AG04449 (cell line): Measurements from ENCODE around the gene PYGB.

Experiments used
- CTCF ChIA-PET: fragments of 350-600 bp; formaldehyde crosslinking; extraction: SDS; loops from one replicate; lab custom pipeline; 2021; ENCODE audit warnings: antibody characterized with exemption; lab: Yijun Ruan, JAX
- POLR2A ChIA-PET: fragments of 400-600, 350-600 bp; formaldehyde crosslinking; extraction: SDS; loops from one replicate; lab custom pipeline; 2020; ENCODE audit warnings: antibody characterized with exemption, inconsistent platforms; lab: Yijun Ruan, JAX
- DNase-seq: peaks from one replicate; pipeline ENCODE4 v3.0.0-alpha.2; 2010; ENCODE audit warnings: low read depth, low spot score
- H3K4me3 ChIP-seq: 2 replicates; pipeline ENCODE4 v1.5.1; 2011; ENCODE audit warnings: low read depth, mild to moderate bottlenecking, control low read depth, low read length
- TF ChIP-seq, protein P1 (sequence below): IDR thresholded peaks from one replicate; pipeline ENCODE4 v1.5.1; 2011; ENCODE audit warnings: mild to moderate bottlenecking, moderate library complexity, low read length, control low read depth, inconsistent platforms; ENCODE audit not compliant: insufficient read depth; ENCODE audit errors: missing control alignments

Gene PYGB

DNA sequence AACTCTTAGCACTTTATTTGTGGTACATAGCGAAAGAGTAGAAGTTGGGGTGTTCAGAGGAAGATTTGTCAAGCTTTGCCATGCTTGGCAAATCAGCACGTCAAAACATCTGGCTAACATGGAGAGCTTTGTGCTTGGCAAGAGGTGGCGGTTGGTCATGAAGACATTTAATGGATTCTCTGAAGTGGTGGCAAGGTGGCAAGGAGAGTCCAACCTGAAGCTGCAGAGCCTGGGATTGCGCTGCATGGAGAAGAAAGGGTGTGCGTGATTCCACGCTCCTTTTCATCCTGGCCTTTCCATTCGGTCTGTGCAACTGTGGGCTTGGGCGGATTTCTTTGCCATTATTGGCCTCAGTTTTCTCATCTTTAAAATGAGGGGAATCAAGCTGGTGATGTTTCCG lies 3.1 kb downstream of the PYGB start:
- ChIA-PET CTCF (interaction anchor here (0.8 to 1.6 kb wide), 5 partner anchors 7 to 253 kb away, joined by 3 to 5 read pairs (median 3); no protein-coding TSS in a partner anchor), POLR2A (no interaction called here)
- no peak overlapping the region for H3K4me3 ChIP-seq
- TF ChIP-seq, protein P1, sequence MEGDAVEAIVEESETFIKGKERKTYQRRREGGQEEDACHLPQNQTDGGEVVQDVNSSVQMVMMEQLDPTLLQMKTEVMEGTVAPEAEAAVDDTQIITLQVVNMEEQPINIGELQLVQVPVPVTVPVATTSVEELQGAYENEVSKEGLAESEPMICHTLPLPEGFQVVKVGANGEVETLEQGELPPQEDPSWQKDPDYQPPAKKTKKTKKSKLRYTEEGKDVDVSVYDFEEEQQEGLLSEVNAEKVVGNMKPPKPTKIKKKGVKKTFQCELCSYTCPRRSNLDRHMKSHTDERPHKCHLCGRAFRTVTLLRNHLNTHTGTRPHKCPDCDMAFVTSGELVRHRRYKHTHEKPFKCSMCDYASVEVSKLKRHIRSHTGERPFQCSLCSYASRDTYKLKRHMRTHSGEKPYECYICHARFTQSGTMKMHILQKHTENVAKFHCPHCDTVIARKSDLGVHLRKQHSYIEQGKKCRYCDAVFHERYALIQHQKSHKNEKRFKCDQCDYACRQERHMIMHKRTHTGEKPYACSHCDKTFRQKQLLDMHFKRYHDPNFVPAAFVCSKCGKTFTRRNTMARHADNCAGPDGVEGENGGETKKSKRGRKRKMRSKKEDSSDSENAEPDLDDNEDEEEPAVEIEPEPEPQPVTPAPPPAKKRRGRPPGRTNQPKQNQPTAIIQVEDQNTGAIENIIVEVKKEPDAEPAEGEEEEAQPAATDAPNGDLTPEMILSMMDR = no peak
- no peak for DNase-seq

GRCh38 chr20:25251558-25251957 lies 3.7 kb downstream of the PYGB start:
- ChIA-PET CTCF (interaction anchor here (1.2 kb wide), 2 partner anchors 49 to 148 kb away, joined by 3 to 5 read pairs; no protein-coding TSS in a partner anchor), POLR2A (no interaction called here)
- no peak for DNase-seq
- TF ChIP-seq, protein P1 = no peak
- no peak overlapping the region for H3K4me3 ChIP-seq

- no peak for DNase-seq
- TF ChIP-seq, protein P1 = no peak
- ChIA-PET CTCF (interaction anchor here (1.2 kb wide), 1 partner anchor 147 kb away, joined by 5 read pairs; no protein-coding TSS in a partner anchor), POLR2A (no interaction called here)
- no peak overlapping the region for H3K4me3 ChIP-seq
Measured at GRCh38 chr20:25252230-25252651, 4.4 kb downstream of the PYGB start.

- no peak for DNase-seq
- TF ChIP-seq, protein P1 = no peak
- ChIA-PET CTCF (no interaction called here), POLR2A (interaction anchor here (0.6 kb wide), 1 partner anchor 58 kb away, joined by 5 read pairs; no protein-coding TSS in a partner anchor)
- H3K4me3 ChIP-seq = no peak overlapping the region
Measured at GRCh38 chr20:25252686-25253421, 5.0 kb downstream of the PYGB start.

DNA sequence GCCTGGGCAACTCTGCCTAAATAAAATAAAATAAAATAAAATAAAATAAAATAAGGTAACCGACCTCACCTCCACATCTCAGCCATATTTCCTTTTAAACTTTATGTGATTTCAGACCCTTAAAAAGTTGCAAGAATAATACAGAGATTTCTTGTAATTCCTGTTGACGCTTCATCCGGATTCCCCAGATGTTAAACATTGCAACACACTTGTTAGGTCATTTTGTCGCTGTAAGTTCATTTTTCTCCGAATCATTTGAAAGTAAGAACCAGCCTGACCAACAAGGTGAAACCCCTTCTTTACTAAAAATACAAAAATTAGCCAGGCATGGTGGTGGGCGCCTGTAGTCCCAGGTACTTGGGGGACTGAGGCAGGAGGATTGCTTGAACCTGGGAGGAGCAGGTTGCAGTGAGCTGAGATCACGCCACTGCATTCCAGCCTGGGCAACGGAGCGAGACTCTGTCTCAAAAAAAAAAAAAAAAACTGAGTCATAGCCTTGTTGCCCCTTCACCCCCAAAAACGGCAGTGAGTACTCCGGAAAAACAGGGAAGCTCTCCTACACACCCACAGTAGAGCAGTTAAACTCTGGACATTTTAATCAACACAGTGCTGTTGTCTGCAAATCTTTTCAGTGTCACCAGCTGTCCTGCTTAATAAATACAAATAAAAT lies 5.9 kb downstream of the PYGB start:
- ChIA-PET POLR2A (no interaction called here), CTCF (interaction anchor here (1.3 to 1.6 kb wide), 3 partner anchors 41 to 145 kb away, joined by 3 to 5 read pairs (median 4); no protein-coding TSS in a partner anchor)
- H3K4me3 ChIP-seq = no peak overlapping the region
- DNase-seq = no peak
- TF ChIP-seq, protein P1 = no peak

GRCh38 chr20:25254571-25254970 lies 6.7 kb downstream of the PYGB start:
- CTCF ChIA-PET = interaction anchor here (1.3 to 1.6 kb wide), 3 partner anchors 40 to 145 kb away, joined by 3 to 5 read pairs (median 4); no protein-coding TSS in a partner anchor
- H3K4me3 ChIP-seq = no peak overlapping the region
- DNase-seq = no peak
- TF ChIP-seq, protein P1 = no peak
- POLR2A ChIA-PET = no interaction called here
